Smooth muscle cell (in vitro differentiated cells): ENCODE data around the gene LIF. TPM values are rescaled to one million over a fixed set of nuclear protein-coding genes. Genes with fewer than 3 reads are reported as not detected.
A peak's percentile ranks its signal among the peaks of the same experiment; 100 is the strongest.

Experiments
- DNase-seq: peaks from one replicate; lab custom pipeline; 2025; ENCODE audit not compliant: unreplicated experiment; lab: John Stamatoyannopoulos, UW
- H2AFZ ChIP-seq: fragments of 200-600 bp; sonication (generic); 2 replicates; pipeline ENCODE4 v1.6.0; 2016; ENCODE audit warnings: antibody characterized with exemption, low read depth, mild to moderate bottlenecking
- H3F3A ChIP-seq: fragments of 200-600 bp; sonication (generic); 2 replicates; pipeline ENCODE4 v1.6.0; 2017; ENCODE audit warnings: antibody characterized with exemption, low read depth
- H3K27ac ChIP-seq: fragments of 200-600 bp; sonication (generic); 2 replicates; pipeline ENCODE4 v1.5.1; 2016; ENCODE audit warnings: low read depth, mild to moderate bottlenecking
- H3K27me3 ChIP-seq: fragments of 200-600 bp; sonication (generic); 2 replicates; pipeline ENCODE4 v1.6.1; 2016; ENCODE audit warnings: low read depth, mild to moderate bottlenecking
- H3K36me3 ChIP-seq: fragments of 200-600 bp; sonication (generic); 2 replicates; pipeline ENCODE4 v1.5.1; 2016; ENCODE audit warnings: low read depth
- H3K4me1 ChIP-seq: fragments of 200-600 bp; sonication (generic); 2 replicates; pipeline ENCODE4 v1.5.1; 2016; ENCODE audit warnings: low read depth
- H3K4me2 ChIP-seq: fragments of 200-600 bp; sonication (generic); 2 replicates; pipeline ENCODE4 v1.6.0; 2016; ENCODE audit warnings: mild to moderate bottlenecking
- H3K4me3 ChIP-seq: fragments of 200-600 bp; sonication (generic); 2 replicates; pipeline ENCODE4 v1.5.1; 2016; ENCODE audit warnings: mild to moderate bottlenecking
- H3K79me2 ChIP-seq: fragments of 200-600 bp; sonication (generic); 2 replicates; pipeline ENCODE4 v1.6.0; 2016; ENCODE audit warnings: low read depth, mild to moderate bottlenecking
- H3K9ac ChIP-seq: fragments of 200-600 bp; sonication (generic); 2 replicates; pipeline ENCODE4 v1.6.0; 2016; ENCODE audit warnings: low read depth
- H3K9me3 ChIP-seq: fragments of 200-600 bp; sonication (generic); replicated peaks from 2 replicates; pipeline ENCODE4 v1.5.1; 2016; ENCODE audit warnings: low read depth
- H4K20me1 ChIP-seq: fragments of 200-600 bp; sonication (generic); 2 replicates; pipeline ENCODE4 v1.6.0; 2016; ENCODE audit warnings: low read depth
- CTCF ChIP-seq: fragments of 200-600 bp; sonication (generic); IDR thresholded peaks from 2 replicates; pipeline ENCODE4 v1.5.1; 2017; ENCODE audit warnings: borderline replicate concordance, mild to moderate bottlenecking, antibody characterized with exemption; ENCODE audit not compliant: insufficient read depth, poor library complexity, severe bottlenecking
- WGBS: methylation state at CpG from one replicate; pipeline ENCODE4 v1.1.7; 2016; ENCODE audit warnings: low lambda C conversion rate; 5-methylcytosine and 5-hydroxymethylcytosine counted together
- polyA plus RNA-seq: library from polyadenylated mRNA; unstranded; fragments of >200 nt; fragmentation: Nextera tagmentation; extraction: Ambion mirVana; gene quantifications from 2 replicates; pipeline ENCODE4 v1.2.1, GENCODE V29; 2016
- total RNA-seq: library from RNA; depleted of rRNA; stranded (reverse); fragments of >200 nt; gene quantifications from 2 replicates; pipeline ENCODE4 v1.2.3, GENCODE V29; 2014

Gene LIF
- total and polyA plus RNA-seq, 2 experiments from 2014 or later = 29.9 to 31.2 TPM

GRCh38 chr22:30198921-30199320, 47.6 kb downstream of the LIF start:
- H3K4me2 ChIP-seq = no peak overlapping the region
- no peak overlapping the region for H3K4me3 ChIP-seq
- no peak for DNase-seq
- no peaks in the 10 kb centered on the region for H3K27me3 ChIP-seq
- H3K79me2 ChIP-seq = no peaks in the 10 kb centered on the region
- H3K36me3 ChIP-seq = no peaks in the 10 kb centered on the region
- TF ChIP-seq CTCF = no peak
- H3K9me3 ChIP-seq = no peaks in the 10 kb centered on the region
- 94% methylated on average over 4 of the region's 4 CpGs for WGBS
- no peaks in the 10 kb centered on the region for H4K20me1 ChIP-seq
- H2AFZ ChIP-seq = no peak overlapping the region
- no peak overlapping the region for H3K9ac ChIP-seq
- H3F3A ChIP-seq = peaks cover 26% of the 10 kb centered on the region
- H3K27ac ChIP-seq = peak overlapping the region; percentile 97
- H3K4me1 ChIP-seq = peaks cover 24% of the 10 kb centered on the region

- 95% methylated on average over 5 of the region's 5 CpGs for WGBS
- Histone ChIP-seq H3K9me3 (no peaks in the 10 kb centered on the region), H3K36me3 (no peaks in the 10 kb centered on the region), H3K27ac (peak overlapping the region; percentile 97), H3K4me2 (no peak overlapping the region), H3K4me1 (peaks cover 24% of the 10 kb centered on the region), H4K20me1 (no peaks in the 10 kb centered on the region), H3K4me3 (no peak overlapping the region), H3K9ac (no peak overlapping the region), H3K79me2 (no peaks in the 10 kb centered on the region), H3F3A (peaks cover 26% of the 10 kb centered on the region), H2AFZ (no peak overlapping the region), H3K27me3 (no peaks in the 10 kb centered on the region)
- DNase-seq = no peak
- TF ChIP-seq CTCF = no peak
These were observed 48.3 kb downstream of the LIF start for GRCh38 chr22:30198152-30198825.

- no peaks in the 10 kb centered on the region for H3K79me2 ChIP-seq
- no peaks in the 10 kb centered on the region for H4K20me1 ChIP-seq
- DNase-seq = no peak
- no peaks in the 10 kb centered on the region for H3K27me3 ChIP-seq
- H3F3A ChIP-seq = peaks cover 22% of the 10 kb centered on the region
- no peak overlapping the region for H3K4me3 ChIP-seq
- peak overlapping the region; percentile 97 for H3K27ac ChIP-seq
- no peak for TF ChIP-seq CTCF
- no peaks in the 10 kb centered on the region for H3K9me3 ChIP-seq
- peak overlapping the region; percentile 75 for H3K4me2 ChIP-seq
- peaks cover 18% of the 10 kb centered on the region for H3K4me1 ChIP-seq
- H3K9ac ChIP-seq = peak overlapping the region; percentile 93
- no peaks in the 10 kb centered on the region for H3K36me3 ChIP-seq
- H2AFZ ChIP-seq = no peak overlapping the region
These were observed 49.2 kb downstream of the LIF start for GRCh38 chr22:30197389-30197788.

- Histone ChIP-seq H4K20me1 (no peaks in the 10 kb centered on the region), H3K4me1 (peaks cover 16% of the 10 kb centered on the region), H3K27ac (peak overlapping the region; percentile 97), H3K4me3 (no peak overlapping the region), H3K36me3 (no peaks in the 10 kb centered on the region), H3K79me2 (no peaks in the 10 kb centered on the region), H3K9ac (peak overlapping the region; percentile 93), H2AFZ (no peak overlapping the region), H3K4me2 (peak overlapping the region; percentile 75), H3K9me3 (no peaks in the 10 kb centered on the region), H3F3A (peaks cover 22% of the 10 kb centered on the region), H3K27me3 (no peaks in the 10 kb centered on the region)
- DNase-seq = no peak
- no peak for TF ChIP-seq CTCF
- 10% methylated on average over 2 of the region's 2 CpGs for WGBS
These were observed 49.7 kb downstream of the LIF start for GRCh38 chr22:30196880-30197336.
